Measurements from ENCODE around the gene GMPR2. TPM values are rescaled to one million over a fixed set of nuclear protein-coding genes. Genes with fewer than 3 reads are reported as not detected.

The GMPR2 gene
- total and polyA plus RNA-seq, 2 of the 4 experiments (the other 2 are of a cell fraction), result 63.7 to 92.5 TPM

GRCh38 chr14:24279301-24280186, 46.8 kb downstream of the GMPR2 start:
- H3K9me3 ChIP-seq (ENCODE audit: control insufficient read depth, insufficient read depth, low read length), result no peaks in the 10 kb centered on the region
- no peaks in the 10 kb centered on the region for H3K36me3 ChIP-seq (ENCODE audit: control insufficient read depth, insufficient read depth, low read length)
- H2AFZ ChIP-seq (replicated peaks; ENCODE audit: low read length, poor library complexity), result no peak overlapping the region
- ATAC-seq (ENCODE audit: low read depth), result peak; percentile 35; the same call in 1 of the 2 replicates
- no peak for DNase-seq
- ChIA-PET CTCF (no interaction called here), POLR2A (ENCODE audit: unreplicated experiment) (no interaction called here)
- dilution Hi-C loops (cut with HindIII; ENCODE audit: low sequenced_read_pairs, unreplicated experiment) (no loop called here), intact Hi-C loops (cut with micrococcal nuclease) (no loop called here), in situ Hi-C loops (cut with MboI; ENCODE audit: low sequenced_read_pairs) (no loop called here)
- H2BK20ac ChIP-seq (ENCODE audit: low read depth, low read length), result no peak overlapping the region
- no peak overlapping the region for H4K8ac ChIP-seq (ENCODE audit: low read depth in 2 of 2, low read length in 2 of 2)
- no peak overlapping the region for H3K9ac ChIP-seq (ENCODE audit: low read depth, low read length)
- TF ChIP-seq CHD1 (IDR thresholded peaks at IDR 0.05; ENCODE audit: low read depth, low read length) (no peak), CTCF (conservative IDR thresholded peaks at IDR 0.05; ENCODE audit: low read depth, low read length) (peak; percentile 17; the same call in 1 of the 2 replicates), MAFK (IDR thresholded peaks at IDR 0.05; ENCODE audit: low read depth, low read length) (no peak), RFX5 (IDR thresholded peaks at IDR 0.05; ENCODE audit: low read depth, low read length) (no peak), MAZ (IDR thresholded peaks at IDR 0.05; ENCODE audit: borderline replicate concordance, low read depth, low read length) (no peak), CEBPB (IDR thresholded peaks at IDR 0.05; ENCODE audit: low read depth, low read length) (no peak), MXI1 (IDR thresholded peaks at IDR 0.05; ENCODE audit: borderline replicate concordance, low read depth, low read length) (no peak), USF2 (IDR thresholded peaks at IDR 0.05; ENCODE audit: low read depth, low read length) (no peak)
- TF ChIP-seq, protein P1, sequence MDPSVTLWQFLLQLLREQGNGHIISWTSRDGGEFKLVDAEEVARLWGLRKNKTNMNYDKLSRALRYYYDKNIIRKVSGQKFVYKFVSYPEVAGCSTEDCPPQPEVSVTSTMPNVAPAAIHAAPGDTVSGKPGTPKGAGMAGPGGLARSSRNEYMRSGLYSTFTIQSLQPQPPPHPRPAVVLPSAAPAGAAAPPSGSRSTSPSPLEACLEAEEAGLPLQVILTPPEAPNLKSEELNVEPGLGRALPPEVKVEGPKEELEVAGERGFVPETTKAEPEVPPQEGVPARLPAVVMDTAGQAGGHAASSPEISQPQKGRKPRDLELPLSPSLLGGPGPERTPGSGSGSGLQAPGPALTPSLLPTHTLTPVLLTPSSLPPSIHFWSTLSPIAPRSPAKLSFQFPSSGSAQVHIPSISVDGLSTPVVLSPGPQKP (IDR thresholded peaks at IDR 0.05; ENCODE audit: borderline replicate concordance, low read depth, low read length), result no peak
- H3K18ac ChIP-seq (ENCODE audit: low read depth, low read length), result no peak overlapping the region
- H3K23ac ChIP-seq (ENCODE audit: low read depth, low read length), result no peak overlapping the region
- no peak overlapping the region for H2BK120ac ChIP-seq (ENCODE audit: low read depth, low read length)
- H3K4ac ChIP-seq (ENCODE audit: low read depth, low read length), result no peak overlapping the region
- H2BK15ac ChIP-seq (ENCODE audit: low read depth, low read length), result no peak overlapping the region
- no peak overlapping the region for H2BK5ac ChIP-seq (ENCODE audit: low read depth, low read length, poor library complexity, severe bottlenecking)
- no peak overlapping the region for H2AK5ac ChIP-seq (ENCODE audit: low read depth, low read length)
- WGBS, 2 experiments (ENCODE audit: extremely low coverage in 2 of 2, insufficient read length in 1 of 2), result no CpG with 5 or more reads among the region's 11 CpGs
- no peak overlapping the region for H2AK9ac ChIP-seq (replicated peaks; ENCODE audit: low read depth, low read length, poor library complexity)
- H3K27ac ChIP-seq (ENCODE audit: insufficient read depth, low read length), result no peak overlapping the region
- H3K4me3 ChIP-seq (ENCODE audit: insufficient read depth, low read depth, low read length), result no peak overlapping the region
- H3K14ac ChIP-seq (replicated peaks; ENCODE audit: low read depth, low read length), result no peak overlapping the region
- H4K5ac ChIP-seq (ENCODE audit: low read depth, low read length), result no peak overlapping the region
- BruUV-seq (replicated peaks), result no TSS peak
- peaks cover 3 to 15% of the 10 kb centered on the region in 2 experiments for H3K79me1 ChIP-seq (ENCODE audit: low read depth in 1 of 2, low read length in 2 of 2)
- no peak overlapping the region for H3K56ac ChIP-seq (ENCODE audit: extremely low read depth, insufficient read depth, low read length)
- no peak overlapping the region for H3K4me2 ChIP-seq (ENCODE audit: low read depth, low read length)
- no peaks in the 10 kb centered on the region for H4K20me1 ChIP-seq (ENCODE audit: insufficient read depth, low read length)
- no peaks in the 10 kb centered on the region; the same call in 1 of the 2 replicates for H3K4me1 ChIP-seq (ENCODE audit: control insufficient read depth, insufficient read depth, low read length)
- H3K9me1 ChIP-seq (ENCODE audit: insufficient read depth, low read length), result no peaks in the 10 kb centered on the region; the same call in 1 of the 2 replicates
- H3K27me3 ChIP-seq (ENCODE audit: control insufficient read depth, insufficient read depth, low read length), result no peaks in the 10 kb centered on the region
- no peak overlapping the region for H4K91ac ChIP-seq (ENCODE audit: insufficient read depth, low read depth, low read length)

Measured in IMR-90 (cell line).